Endothelial cell of coronary artery (primary cell): ENCODE results near the gene SYT12. TPM values are rescaled to one million over a fixed set of nuclear protein-coding genes. Genes with fewer than 3 reads are reported as not detected.

ENCODE experiments used
- total RNA-seq: library from RNA; depleted of rRNA; stranded (reverse); fragments of >200 nt; gene quantifications from 2 replicates; pipeline ENCODE4 v1.2.3, GENCODE V29; 2014

SYT12 gene
- 0.56 TPM in 1 of 2 replicates, not detected in the other for total RNA-seq

GRCh38 chr11:67022961-67023956 is at the start of gene SYT12:
Gene SYT12, plus strand, starts transcription at chr11:67023134. Its CDS starts 7,011 bp downstream, at chr11:67030145.

GRCh38 chr11:66974724-66975404 is 48.1 kb upstream of the SYT12 start, which contains the start of gene C11orf86:
Gene C11orf86, plus strand, starts transcription at chr11:66975304. Its CDS starts 59 bp downstream, at chr11:66975363.

GRCh38 chr11:67056267-67057204 is 33.6 kb downstream of the SYT12 start, which contains the start of gene RHOD:
Gene RHOD, plus strand, starts transcription at chr11:67056847. Its CDS starts 56 bp downstream, at chr11:67056903.

Other genes starting within 250 kb of the SYT12 start
- 13.1 and 15.2 TPM in 2 replicates for gene RCE1, start 179.7 kb upstream of the SYT12 start, total RNA-seq
- gene LRFN4, start 166.1 kb upstream of the SYT12 start, total RNA-seq = 14.7 and 18.8 TPM in 2 replicates
- gene PC, start 64.8 kb upstream of the SYT12 start, total RNA-seq = 8.8 and 9.6 TPM in 2 replicates
- gene C11orf86, start 47.8 kb upstream of the SYT12 start, total RNA-seq = not detected in 2 replicates
- gene RHOD, start 33.7 kb downstream of the SYT12 start, total RNA-seq = 3.8 and 14.1 TPM in 2 replicates
- 34.2 and 52.8 TPM in 2 replicates for gene KDM2A, start 96.1 kb downstream of the SYT12 start, total RNA-seq
- gene GRK2, start 243.3 kb downstream of the SYT12 start, total RNA-seq = 34.3 and 40.1 TPM in 2 replicates